ENCODE measurements around the gene AIRE. TPM values are rescaled to one million over a fixed set of nuclear protein-coding genes. Genes with fewer than 3 reads are reported as not detected.
A peak's percentile ranks its signal among the peaks of the same experiment; 100 is the strongest.
"Not testable (repeated sequence)": the region's sequence is repeated elsewhere in the genome, so short reads cannot be mapped to it uniquely, and the experiment has no call there.

The AIRE gene
- total RNA-seq = not detected

DNA sequence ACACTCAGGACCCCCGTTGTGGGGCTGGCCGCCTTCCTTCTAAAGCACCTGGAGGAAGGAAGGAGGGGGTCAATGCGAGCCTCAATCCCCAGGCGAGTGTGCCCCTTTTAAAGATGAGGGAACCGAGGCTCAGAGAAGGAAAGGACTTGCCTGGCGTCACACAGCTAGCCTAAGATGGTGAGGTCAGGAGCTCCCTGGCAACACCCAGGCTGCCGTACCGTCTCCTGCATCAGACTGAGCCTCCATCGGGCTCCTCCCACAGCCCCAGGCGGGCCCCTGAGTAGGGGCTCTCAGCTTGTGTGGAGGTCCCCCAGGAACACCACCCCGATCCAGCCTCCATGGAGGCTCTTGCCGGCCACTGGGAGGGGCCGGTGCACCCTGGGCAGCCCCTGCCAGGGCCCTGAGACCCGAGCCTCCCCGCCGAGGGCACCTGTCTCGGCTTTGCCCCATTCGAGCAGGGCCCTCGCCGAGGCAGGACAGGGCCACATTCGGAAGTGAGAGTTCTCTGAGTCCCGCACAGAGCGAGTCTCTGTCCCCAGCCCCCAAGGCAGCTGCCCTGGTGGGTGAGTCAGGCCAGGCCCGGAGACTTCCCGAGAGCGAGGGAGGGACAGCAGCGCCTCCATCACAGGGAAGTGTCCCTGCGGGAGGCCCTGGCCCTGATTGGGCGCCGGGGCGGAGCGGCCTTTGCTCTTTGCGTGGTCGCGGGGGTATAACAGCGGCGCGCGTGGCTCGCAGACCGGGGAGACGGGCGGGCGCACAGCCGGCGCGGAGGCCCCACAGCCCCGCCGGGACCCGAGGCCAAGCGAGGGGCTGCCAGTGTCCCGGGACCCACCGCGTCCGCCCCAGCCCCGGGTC lies at the start of gene AIRE:
AIRE (plus strand) TSS at position 739 of the 855 bp plus-strand sequence. CDS start 131 bp downstream, outside the sequence.
- TF ChIP-seq, protein P1, sequence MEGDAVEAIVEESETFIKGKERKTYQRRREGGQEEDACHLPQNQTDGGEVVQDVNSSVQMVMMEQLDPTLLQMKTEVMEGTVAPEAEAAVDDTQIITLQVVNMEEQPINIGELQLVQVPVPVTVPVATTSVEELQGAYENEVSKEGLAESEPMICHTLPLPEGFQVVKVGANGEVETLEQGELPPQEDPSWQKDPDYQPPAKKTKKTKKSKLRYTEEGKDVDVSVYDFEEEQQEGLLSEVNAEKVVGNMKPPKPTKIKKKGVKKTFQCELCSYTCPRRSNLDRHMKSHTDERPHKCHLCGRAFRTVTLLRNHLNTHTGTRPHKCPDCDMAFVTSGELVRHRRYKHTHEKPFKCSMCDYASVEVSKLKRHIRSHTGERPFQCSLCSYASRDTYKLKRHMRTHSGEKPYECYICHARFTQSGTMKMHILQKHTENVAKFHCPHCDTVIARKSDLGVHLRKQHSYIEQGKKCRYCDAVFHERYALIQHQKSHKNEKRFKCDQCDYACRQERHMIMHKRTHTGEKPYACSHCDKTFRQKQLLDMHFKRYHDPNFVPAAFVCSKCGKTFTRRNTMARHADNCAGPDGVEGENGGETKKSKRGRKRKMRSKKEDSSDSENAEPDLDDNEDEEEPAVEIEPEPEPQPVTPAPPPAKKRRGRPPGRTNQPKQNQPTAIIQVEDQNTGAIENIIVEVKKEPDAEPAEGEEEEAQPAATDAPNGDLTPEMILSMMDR (IDR thresholded peaks at IDR 0.05) = no peak
- TF ChIP-seq EP300 (IDR thresholded peaks at IDR 0.05) (no peak), POLR2AphosphoS5 (IDR thresholded peaks at IDR 0.05) (no peak), POLR2A (IDR thresholded peaks at IDR 0.05; ENCODE audit: low read depth) (no peak)
- no peak for DNase-seq (ENCODE audit: extremely low spot score)
- no peaks in the 10 kb centered on the region for H3K36me3 ChIP-seq
- no peaks in the 10 kb centered on the region for H3K9me3 ChIP-seq
- 45% methylated on average over 27 of the region's 56 CpGs for WGBS
- H3K27me3 ChIP-seq = peaks cover 0 to 58% (median 9%) of the 10 kb centered on the region in 4 donors
- peaks cover 0 to 12% (median 8%) of the 10 kb centered on the region in 4 donors for H3K4me1 ChIP-seq
- intact Hi-C loops (cut with DNase I) = no loop called here
- no peak within 1 kb of the TSS for H3K27ac ChIP-seq (replicated peaks in 1 of 4)
- H3K4me3 ChIP-seq = peak within 1 kb of the TSS; percentile 22 to 42 (median 27)

DNA sequence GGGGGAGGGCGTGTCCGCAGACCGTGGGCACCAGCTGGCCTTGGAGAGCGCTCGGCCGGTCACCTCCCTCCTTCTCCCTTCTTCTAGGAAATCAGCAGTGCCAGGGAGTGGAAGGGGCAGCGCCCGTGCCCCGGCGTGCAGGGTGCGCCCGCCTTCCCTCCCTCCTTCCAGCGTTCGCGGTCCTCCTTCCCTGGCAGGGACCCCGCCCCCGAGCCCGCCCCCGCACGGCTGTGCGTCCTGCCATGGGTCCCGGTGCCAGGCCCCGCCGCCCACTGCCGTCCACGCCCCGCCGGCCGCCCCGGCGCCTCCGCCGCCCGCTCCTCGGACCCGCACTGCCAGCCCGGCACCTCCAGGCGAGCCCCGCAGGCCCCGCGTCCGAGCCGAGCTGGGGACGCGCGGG lies 45.3 kb upstream of the AIRE start:
- H3K36me3 ChIP-seq; H3K9me3 ChIP-seq; DNase-seq (ENCODE audit: extremely low spot score); H3K4me1 ChIP-seq; H3K27ac ChIP-seq (replicated peaks in 1 of 4); H3K27me3 ChIP-seq; H3K4me3 ChIP-seq; intact Hi-C loops (cut with DNase I): not testable (repeated sequence)
- no CpG with 5 or more reads among the region's 46 CpGs for WGBS

DNA sequence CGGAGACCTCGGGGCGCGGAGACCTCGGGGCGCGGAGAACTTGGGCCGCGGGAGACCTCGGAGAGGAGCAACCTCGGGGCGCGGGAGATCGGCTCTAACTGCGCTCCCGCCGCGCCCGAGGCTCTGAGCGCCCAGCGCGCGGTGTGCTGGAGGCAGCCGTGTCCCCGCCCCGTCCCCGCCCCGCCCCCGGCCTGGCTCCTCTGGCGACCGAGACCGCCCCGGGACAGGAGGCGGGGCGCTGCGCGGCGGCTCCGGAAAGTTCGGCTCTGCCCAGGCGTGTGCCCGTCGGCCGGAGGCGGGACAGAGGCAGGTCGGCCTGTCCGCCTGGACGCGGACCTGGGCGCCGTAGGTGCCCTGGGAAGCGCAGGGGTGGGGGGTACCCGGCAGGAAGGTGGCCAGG lies 44.8 kb upstream of the AIRE start, which contains the start of gene ICOSLG:
ICOSLG (minus strand) TSS at position 102 of the 400 bp plus-strand sequence. CDS start 126 bp downstream, outside the sequence.
- H3K9me3 ChIP-seq; H3K4me1 ChIP-seq; H3K36me3 ChIP-seq; H3K27ac ChIP-seq (replicated peaks in 1 of 4); DNase-seq (ENCODE audit: extremely low spot score); H3K4me3 ChIP-seq; intact Hi-C loops (cut with DNase I); H3K27me3 ChIP-seq: not testable (repeated sequence)
- WGBS = no CpG with 5 or more reads among the region's 53 CpGs

DNA sequence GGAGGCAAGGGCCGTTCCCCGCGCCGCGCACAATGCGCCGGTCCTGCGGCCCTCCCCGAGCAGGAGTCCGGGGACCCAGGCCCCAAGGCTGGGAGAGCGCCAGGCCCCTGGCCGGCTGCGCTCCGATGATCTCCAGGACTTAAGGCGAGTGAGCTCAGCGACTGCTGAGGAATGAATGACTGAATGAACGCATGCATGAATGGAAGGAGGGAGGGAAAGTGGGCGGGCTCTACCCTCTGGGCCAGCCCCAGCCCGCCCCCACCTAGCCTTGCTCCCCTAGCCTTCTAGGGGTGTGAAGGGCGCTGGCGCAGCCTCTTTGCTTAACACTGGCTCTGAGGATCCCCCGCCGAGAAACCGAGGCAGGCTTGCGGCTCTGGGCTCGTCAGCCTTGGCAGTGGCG lies 44.4 kb upstream of the AIRE start:
- DNase-seq (ENCODE audit: extremely low spot score); H3K27ac ChIP-seq (replicated peaks in 1 of 4); H3K9me3 ChIP-seq; H3K27me3 ChIP-seq; H3K36me3 ChIP-seq; intact Hi-C loops (cut with DNase I); H3K4me1 ChIP-seq; H3K4me3 ChIP-seq: not testable (repeated sequence)
- no CpG with 5 or more reads among the region's 27 CpGs for WGBS

DNA sequence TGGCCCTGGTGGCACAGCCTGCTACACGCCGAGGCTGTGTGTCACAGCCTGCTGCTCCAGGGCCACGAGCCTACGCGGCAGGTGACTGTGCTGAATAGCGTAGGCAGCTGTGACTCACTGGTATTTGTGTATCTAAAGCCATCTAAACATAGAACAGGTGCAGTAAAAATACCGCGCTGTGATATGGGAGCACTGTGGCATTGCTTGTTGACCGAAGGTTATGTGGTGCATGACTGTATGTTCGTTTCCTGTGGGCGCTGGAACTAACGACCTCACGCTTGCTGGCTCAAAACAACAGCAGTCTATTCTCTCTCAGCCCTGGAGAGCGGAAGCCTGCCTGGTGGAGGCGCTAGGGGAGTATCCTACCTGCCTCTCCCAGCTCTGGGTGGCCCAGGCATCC lies 41.7 kb upstream of the AIRE start:
- H3K4me3 ChIP-seq; H3K4me1 ChIP-seq; DNase-seq (ENCODE audit: extremely low spot score); intact Hi-C loops (cut with DNase I); H3K9me3 ChIP-seq; H3K27ac ChIP-seq (replicated peaks in 1 of 4); H3K27me3 ChIP-seq; H3K36me3 ChIP-seq: not testable (repeated sequence)
- no CpG with 5 or more reads among the region's 15 CpGs for WGBS

DNA sequence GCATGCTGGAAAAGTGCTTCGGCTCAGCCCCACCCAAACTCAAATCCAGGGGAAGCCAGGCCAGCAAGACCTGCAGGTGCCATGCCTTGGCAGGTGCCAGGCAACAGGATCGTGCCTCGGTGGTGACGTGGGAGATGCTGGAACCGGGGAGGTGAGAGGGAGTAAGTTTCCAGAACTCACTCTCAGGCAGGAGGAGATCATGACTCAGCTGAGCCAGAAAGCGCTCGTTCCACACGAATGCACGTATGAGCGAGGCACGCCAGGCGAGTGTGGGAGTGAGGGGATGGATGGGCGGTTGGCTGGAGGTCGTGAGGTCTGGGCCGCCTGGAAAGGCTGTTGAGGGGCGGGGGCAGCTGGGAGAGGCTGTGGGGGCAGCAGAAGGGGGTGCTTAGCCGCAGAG lies 37.8 kb upstream of the AIRE start:
- H3K27ac ChIP-seq (replicated peaks in 1 of 4); DNase-seq (ENCODE audit: extremely low spot score); H3K9me3 ChIP-seq; H3K27me3 ChIP-seq; H3K4me3 ChIP-seq; H3K36me3 ChIP-seq; intact Hi-C loops (cut with DNase I); H3K4me1 ChIP-seq: not testable (repeated sequence)
- WGBS = no CpG with 5 or more reads among the region's 17 CpGs

DNA sequence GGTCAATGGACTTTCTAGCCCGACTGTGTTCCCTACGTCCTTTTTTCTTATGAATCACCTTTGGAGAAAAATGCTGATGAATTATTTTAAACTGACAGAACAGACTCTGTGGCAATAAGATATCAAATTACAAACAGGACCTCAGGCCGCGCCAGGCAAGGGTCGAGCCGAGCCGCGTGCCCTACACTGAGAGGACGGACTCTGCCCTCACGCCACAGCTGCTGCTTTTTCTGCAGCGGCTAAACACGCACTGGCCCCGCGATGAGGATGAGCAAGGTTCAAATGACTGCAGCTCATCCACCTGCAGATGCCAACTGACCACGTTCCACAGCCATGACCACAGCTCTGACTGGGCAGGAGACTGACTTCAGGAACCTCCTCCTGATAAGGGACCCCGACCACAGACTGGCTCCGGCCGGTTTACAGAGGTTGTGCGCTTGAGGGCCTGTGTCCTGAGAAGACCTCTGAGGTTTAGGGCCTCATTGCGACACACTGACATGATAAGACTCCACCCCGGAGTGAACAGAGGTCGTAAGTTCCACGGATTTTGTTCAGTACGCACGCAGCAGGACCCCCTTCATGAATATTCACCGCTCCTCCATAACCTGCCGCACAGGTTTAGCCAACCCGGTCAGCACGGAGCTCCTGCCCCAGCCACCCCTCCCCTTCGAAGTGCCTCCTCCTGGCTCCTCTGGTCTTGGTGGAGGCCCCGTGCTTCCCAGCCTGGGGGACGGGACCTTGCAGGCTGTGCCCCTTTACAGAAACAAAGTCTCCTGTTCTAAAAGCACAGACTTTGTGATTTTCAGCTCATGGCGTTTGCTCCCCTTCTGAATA lies 36.3 kb upstream of the AIRE start:
- H3K9me3 ChIP-seq; H3K27me3 ChIP-seq; H3K36me3 ChIP-seq; H3K4me3 ChIP-seq; H3K27ac ChIP-seq (replicated peaks in 1 of 4); DNase-seq (ENCODE audit: extremely low spot score); intact Hi-C loops (cut with DNase I); H3K4me1 ChIP-seq: not testable (repeated sequence)
- no CpG with 5 or more reads among the region's 33 CpGs for WGBS
